MCF 10A (cell line): Measurements from ENCODE around the gene KCNA4. TPM values are rescaled to one million over a fixed set of nuclear protein-coding genes. Genes with fewer than 3 reads are reported as not detected.
"Not testable (repeated sequence)": the region's sequence is repeated elsewhere in the genome, so short reads cannot be mapped to it uniquely, and the experiment has no call there.

Source experiments
- BruUV-seq: library from RNA; stranded (reverse); fragments of 400-500 nt; replicated peaks from 2 replicates; lab custom pipeline; 2021; lab: Mats Ljungman, UMichigan
- CTCF ChIA-PET: fragments of 300-600 bp; sonication (Branson Sonifier 250); formaldehyde crosslinking; extraction: SDS; loops from one replicate; lab custom pipeline; 2021; ENCODE audit warnings: antibody characterized with exemption, inconsistent platforms; lab: Yijun Ruan, JAX
- POLR2A ChIA-PET: fragments of 300-600, 350-650 bp; sonication (Branson Sonifier 250); formaldehyde crosslinking; extraction: SDS; loops from one replicate; lab custom pipeline; 2020; ENCODE audit warnings: antibody characterized with exemption, inconsistent platforms; lab: Yijun Ruan, JAX
- DNase-seq: peaks from one replicate; pipeline ENCODE4 v3.0.0-alpha.2; 2018; ENCODE audit not compliant: unreplicated experiment
- H3K27ac Mint-ChIP-seq: one replicate; pipeline ENCODE4 v1.8.0; 2022; ENCODE audit warnings: mild to moderate bottlenecking, low read depth, mixed read lengths; ENCODE audit not compliant: unreplicated experiment
- H3K27me3 Mint-ChIP-seq: one replicate; pipeline ENCODE4 v1.8.0; 2022; ENCODE audit warnings: mixed read lengths; ENCODE audit not compliant: insufficient read depth, unreplicated experiment
- H3K36me3 Mint-ChIP-seq: one replicate; pipeline ENCODE4 v1.8.0; 2022; ENCODE audit warnings: mild to moderate bottlenecking, moderate library complexity, mixed read lengths; ENCODE audit not compliant: insufficient read depth, unreplicated experiment
- H3K4me1 Mint-ChIP-seq: one replicate; pipeline ENCODE4 v1.8.0; 2022; ENCODE audit warnings: mixed read lengths; ENCODE audit not compliant: insufficient read depth, unreplicated experiment
- H3K4me3 Mint-ChIP-seq: one replicate; pipeline ENCODE4 v1.8.0; 2022; ENCODE audit warnings: mild to moderate bottlenecking, moderate library complexity, mixed read lengths; ENCODE audit not compliant: unreplicated experiment
- H3K9me3 Mint-ChIP-seq: one replicate; pipeline ENCODE4 v1.8.0; 2022; ENCODE audit warnings: mixed read lengths; ENCODE audit not compliant: unreplicated experiment
- intact Hi-C: fragments of 100-400 bp; cut with micrococcal nuclease; formaldehyde crosslinking; loops from 2 replicates; pipeline ENCODE4 v1.14.1; 2022
- total RNA-seq: library from RNA; stranded (reverse); gene quantifications from 2 replicates; pipeline ENCODE4 v1.2.3, GENCODE V29; 2022
- TF ChIP-seq, protein P1 (sequence below): fragments of 200-600 bp; IDR thresholded peaks from one replicate; pipeline ENCODE4 v1.8.0; 2022; ENCODE audit warnings: antibody characterized with exemption, mild to moderate bottlenecking; ENCODE audit not compliant: unreplicated experiment

KCNA4 gene
- total RNA-seq, 1 experiment from 2014 or later: not detected

GRCh38 chr11:29985248-29985647 lies 31.6 kb downstream of the KCNA4 start:
- ChIA-PET CTCF (no interaction called here), POLR2A (no interaction called here)
- Mint-ChIP-seq H3K4me1 (no peaks in the 10 kb centered on the region), H3K27ac (no peak overlapping the region), H3K4me3 (no peak overlapping the region), H3K27me3 (no peaks in the 10 kb centered on the region), H3K36me3 (no peaks in the 10 kb centered on the region), H3K9me3 (no peaks in the 10 kb centered on the region)
- TF ChIP-seq, protein P1, sequence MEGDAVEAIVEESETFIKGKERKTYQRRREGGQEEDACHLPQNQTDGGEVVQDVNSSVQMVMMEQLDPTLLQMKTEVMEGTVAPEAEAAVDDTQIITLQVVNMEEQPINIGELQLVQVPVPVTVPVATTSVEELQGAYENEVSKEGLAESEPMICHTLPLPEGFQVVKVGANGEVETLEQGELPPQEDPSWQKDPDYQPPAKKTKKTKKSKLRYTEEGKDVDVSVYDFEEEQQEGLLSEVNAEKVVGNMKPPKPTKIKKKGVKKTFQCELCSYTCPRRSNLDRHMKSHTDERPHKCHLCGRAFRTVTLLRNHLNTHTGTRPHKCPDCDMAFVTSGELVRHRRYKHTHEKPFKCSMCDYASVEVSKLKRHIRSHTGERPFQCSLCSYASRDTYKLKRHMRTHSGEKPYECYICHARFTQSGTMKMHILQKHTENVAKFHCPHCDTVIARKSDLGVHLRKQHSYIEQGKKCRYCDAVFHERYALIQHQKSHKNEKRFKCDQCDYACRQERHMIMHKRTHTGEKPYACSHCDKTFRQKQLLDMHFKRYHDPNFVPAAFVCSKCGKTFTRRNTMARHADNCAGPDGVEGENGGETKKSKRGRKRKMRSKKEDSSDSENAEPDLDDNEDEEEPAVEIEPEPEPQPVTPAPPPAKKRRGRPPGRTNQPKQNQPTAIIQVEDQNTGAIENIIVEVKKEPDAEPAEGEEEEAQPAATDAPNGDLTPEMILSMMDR: no peak
- no peak for DNase-seq
- intact Hi-C loops: no loop called here
- no TSS peak for BruUV-seq

- intact Hi-C loops: no loop called here
- POLR2A ChIA-PET: no interaction called here
- Mint-ChIP-seq H3K4me3 (no peak overlapping the region), H3K4me1 (no peaks in the 10 kb centered on the region), H3K27ac (no peak overlapping the region), H3K27me3 (no peaks in the 10 kb centered on the region), H3K36me3 (no peaks in the 10 kb centered on the region), H3K9me3 (no peaks in the 10 kb centered on the region)
- BruUV-seq: no TSS peak
- CTCF ChIA-PET: interaction anchor here (0.7 kb wide), 1 partner anchor 23 kb away, joined by 3 read pairs; no protein-coding TSS in a partner anchor
- TF ChIP-seq, protein P1: no peak
- DNase-seq: no peak
Observed at GRCh38 chr11:29984544-29984943, 32.3 kb downstream of the KCNA4 start.

- Mint-ChIP-seq H3K36me3 (no peaks in the 10 kb centered on the region), H3K4me3 (no peak overlapping the region), H3K27me3 (no peaks in the 10 kb centered on the region), H3K27ac (no peak overlapping the region), H3K9me3 (peaks cover 7% of the 10 kb centered on the region), H3K4me1 (peaks cover 5% of the 10 kb centered on the region)
- POLR2A ChIA-PET: no interaction called here
- CTCF ChIA-PET: no interaction called here
- intact Hi-C loops: no loop called here
- TF ChIP-seq, protein P1: no peak
- no TSS peak for BruUV-seq
- no peak for DNase-seq
Observed at GRCh38 chr11:29978549-29978948, 38.3 kb downstream of the KCNA4 start.

GRCh38 chr11:29975580-29975979 lies 41.2 kb downstream of the KCNA4 start:
- BruUV-seq, H3K36me3 Mint-ChIP-seq, CTCF ChIA-PET, POLR2A ChIA-PET, intact Hi-C loops, H3K4me1 Mint-ChIP-seq, DNase-seq, H3K27ac Mint-ChIP-seq, H3K9me3 Mint-ChIP-seq, H3K27me3 Mint-ChIP-seq, H3K4me3 Mint-ChIP-seq: not testable (repeated sequence)

DNA sequence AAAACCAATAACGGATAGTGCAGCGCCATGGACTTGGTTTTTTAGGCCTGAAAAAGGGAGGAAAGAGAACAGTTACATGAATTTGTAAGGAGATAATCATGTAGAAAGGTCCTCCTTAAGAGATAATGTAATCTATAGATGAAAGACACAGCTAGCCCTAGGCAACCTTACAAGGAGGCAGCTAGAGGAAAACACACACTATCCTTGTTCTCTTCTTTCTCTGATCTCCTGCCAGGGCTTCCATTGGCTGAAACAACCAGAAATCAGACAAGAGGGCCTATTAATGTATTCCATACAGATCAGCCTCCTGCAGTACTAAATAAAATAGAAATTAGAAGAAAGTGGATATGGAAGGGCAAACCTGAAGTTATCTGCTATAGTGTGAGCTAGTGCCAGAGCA lies 53.0 kb downstream of the KCNA4 start:
- Mint-ChIP-seq H3K27me3 (no peaks in the 10 kb centered on the region), H3K9me3 (no peaks in the 10 kb centered on the region), H3K4me1 (peaks cover 12% of the 10 kb centered on the region), H3K36me3 (no peaks in the 10 kb centered on the region), H3K27ac (no peak overlapping the region), H3K4me3 (no peak overlapping the region)
- TF ChIP-seq, protein P1: no peak
- intact Hi-C loops: no loop called here
- BruUV-seq: no TSS peak
- no peak for DNase-seq
- POLR2A ChIA-PET: interaction anchor here (0.5 kb wide), 1 partner anchor 13 kb away, joined by 4 read pairs; no protein-coding TSS in a partner anchor
- CTCF ChIA-PET: interaction anchor here (0.6 to 0.8 kb wide), 3 partner anchors 149 to 348 kb away, joined by 3 read pairs; no protein-coding TSS in a partner anchor
